Fibroblast of peridontal ligament (primary cell): Measurements from ENCODE around the gene TSPYL1.
"Not testable (repeated sequence)": the region's sequence is repeated elsewhere in the genome, so short reads cannot be mapped to it uniquely, and the experiment has no call there.

Source experiments
- DNase-seq: peaks from one replicate; pipeline ENCODE4 v3.0.0-alpha.2; 2010; ENCODE audit errors: extremely low read depth

TSPYL1 gene

GRCh38 chr6:116298273-116298672, 18.5 kb upstream of the TSPYL1 start:
- no peak for DNase-seq

- no peak for DNase-seq
Measured at GRCh38 chr6:116292553-116292952, 12.8 kb upstream of the TSPYL1 start.

- DNase-seq = no peak
Measured at GRCh38 chr6:116291701-116292396, 12.1 kb upstream of the TSPYL1 start.

GRCh38 chr6:116290799-116291198, 11.1 kb upstream of the TSPYL1 start:
- peak; percentile 26 for DNase-seq

GRCh38 chr6:116289876-116290275, 10.1 kb upstream of the TSPYL1 start:
- DNase-seq = no peak

- DNase-seq = peak; percentile 82
Measured at GRCh38 chr6:116287689-116288282, 8.1 kb upstream of the TSPYL1 start.

- no peak for DNase-seq
Measured at GRCh38 chr6:116286773-116287358, 7.1 kb upstream of the TSPYL1 start.

- DNase-seq = not testable (repeated sequence)
Measured at GRCh38 chr6:116284984-116285383, 5.3 kb upstream of the TSPYL1 start.

GRCh38 chr6:116283191-116283590, 3.5 kb upstream of the TSPYL1 start:
- DNase-seq = no peak

- DNase-seq = no peak
Measured at GRCh38 chr6:116282698-116283097, 3.0 kb upstream of the TSPYL1 start.

GRCh38 chr6:116280933-116281316, 1.2 kb upstream of the TSPYL1 start:
- DNase-seq = no peak

GRCh38 chr6:116280161-116280932, 617 bp upstream of the TSPYL1 start:
- peak; percentile 42 for DNase-seq

GRCh38 chr6:116278854-116279231, 887 bp downstream of the TSPYL1 start:
- no peak for DNase-seq

- no peak for DNase-seq
Measured at GRCh38 chr6:116278481-116278829, 1.3 kb downstream of the TSPYL1 start.

- DNase-seq = no peak
Measured at GRCh38 chr6:116277124-116277523, 2.6 kb downstream of the TSPYL1 start.

- no peak for DNase-seq
Measured at GRCh38 chr6:116271149-116271708, 8.5 kb downstream of the TSPYL1 start.

- peak; percentile 91 for DNase-seq
Measured at GRCh38 chr6:116268589-116269293, 11.0 kb downstream of the TSPYL1 start.

GRCh38 chr6:116267836-116268588, 11.7 kb downstream of the TSPYL1 start:
- DNase-seq = no peak

GRCh38 chr6:116266803-116267202, 12.9 kb downstream of the TSPYL1 start:
- peak; percentile 64 for DNase-seq

- DNase-seq = no peak
Measured at GRCh38 chr6:116265041-116265829, 14.5 kb downstream of the TSPYL1 start.
